ENCODE data around the gene PES1. TPM values are rescaled to one million over a fixed set of nuclear protein-coding genes. Genes with fewer than 3 reads are reported as not detected.
"Not testable (repeated sequence)": the region's sequence is repeated elsewhere in the genome, so short reads cannot be mapped to it uniquely, and the experiment has no call there.

The PES1 gene
- total RNA-seq, 1 donor from 2014 or later = 108 TPM

GRCh38 chr22:30635273-30636225, 43.8 kb upstream of the PES1 start, which contains the start of gene SLC35E4:
Gene SLC35E4, plus strand, starts transcription at chr22:30635781. Its CDS starts 670 bp downstream, at chr22:30636451.
- Histone ChIP-seq H3K36me3 (ENCODE audit: control insufficient read depth, insufficient read depth, low read length) (no peaks in the 10 kb centered on the region), H3K4me3 (ENCODE audit: low read depth, low read length) (peak within 1 kb of the TSS; percentile 49), H3K27me3 (ENCODE audit: control insufficient read depth, insufficient read depth, low read length) (no peaks in the 10 kb centered on the region)
- TF ChIP-seq CTCF (IDR thresholded peaks at IDR 0.05; ENCODE audit: insufficient read depth, low read length, severe bottlenecking) = peak; percentile 27
- DNase-seq (ENCODE audit: low read depth) = peak; percentile 68
- no peak for FAIRE-seq

GRCh38 chr22:30634471-30635233, 42.9 kb upstream of the PES1 start:
- H3K27me3 ChIP-seq (ENCODE audit: control insufficient read depth, insufficient read depth, low read length) = no peaks in the 10 kb centered on the region
- DNase-seq (ENCODE audit: low read depth) (peak; percentile 85), FAIRE-seq (no peak)
- H3K4me3 ChIP-seq (ENCODE audit: low read depth, low read length) = peak overlapping the region; percentile 49
- TF ChIP-seq CTCF (IDR thresholded peaks at IDR 0.05; ENCODE audit: insufficient read depth, low read length, severe bottlenecking) = peak; percentile 93
- H3K36me3 ChIP-seq (ENCODE audit: control insufficient read depth, insufficient read depth, low read length) = no peaks in the 10 kb centered on the region

GRCh38 chr22:30631469-30631868, 39.8 kb upstream of the PES1 start:
- not testable (repeated sequence) for H3K4me3 ChIP-seq (ENCODE audit: low read depth, low read length); FAIRE-seq; DNase-seq (ENCODE audit: low read depth); H3K27me3 ChIP-seq (ENCODE audit: control insufficient read depth, insufficient read depth, low read length); H3K36me3 ChIP-seq (ENCODE audit: control insufficient read depth, insufficient read depth, low read length)

GRCh38 chr22:30628491-30628890, 36.8 kb upstream of the PES1 start:
- TF ChIP-seq CTCF (IDR thresholded peaks at IDR 0.05; ENCODE audit: insufficient read depth, low read length, severe bottlenecking) = no peak
- H3K4me3 ChIP-seq (ENCODE audit: low read depth, low read length) = no peak overlapping the region
- H3K36me3 ChIP-seq (ENCODE audit: control insufficient read depth, insufficient read depth, low read length) = no peaks in the 10 kb centered on the region
- H3K27me3 ChIP-seq (ENCODE audit: control insufficient read depth, insufficient read depth, low read length) = no peaks in the 10 kb centered on the region
- DNase-seq (ENCODE audit: low read depth) (no peak), FAIRE-seq (no peak)

GRCh38 chr22:30627471-30627870, 35.8 kb upstream of the PES1 start:
- no peaks in the 10 kb centered on the region for H3K36me3 ChIP-seq (ENCODE audit: control insufficient read depth, insufficient read depth, low read length)
- H3K27me3 ChIP-seq (ENCODE audit: control insufficient read depth, insufficient read depth, low read length) = no peaks in the 10 kb centered on the region
- FAIRE-seq = no peak
- no peak overlapping the region for H3K4me3 ChIP-seq (ENCODE audit: low read depth, low read length)
- no peak for DNase-seq (ENCODE audit: low read depth)
- no peak for TF ChIP-seq CTCF (IDR thresholded peaks at IDR 0.05; ENCODE audit: insufficient read depth, low read length, severe bottlenecking)

- TF ChIP-seq CTCF (IDR thresholded peaks at IDR 0.05; ENCODE audit: insufficient read depth, low read length, severe bottlenecking) = no peak
- FAIRE-seq = no peak
- no peaks in the 10 kb centered on the region for H3K36me3 ChIP-seq (ENCODE audit: control insufficient read depth, insufficient read depth, low read length)
- DNase-seq (ENCODE audit: low read depth) = no peak
- H3K27me3 ChIP-seq (ENCODE audit: control insufficient read depth, insufficient read depth, low read length) = no peaks in the 10 kb centered on the region
- H3K4me3 ChIP-seq (ENCODE audit: low read depth, low read length) = no peak overlapping the region
Observed at GRCh38 chr22:30626413-30626812, 34.7 kb upstream of the PES1 start.

- H3K27me3 ChIP-seq (ENCODE audit: control insufficient read depth, insufficient read depth, low read length); H3K36me3 ChIP-seq (ENCODE audit: control insufficient read depth, insufficient read depth, low read length); FAIRE-seq; H3K4me3 ChIP-seq (ENCODE audit: low read depth, low read length); DNase-seq (ENCODE audit: low read depth): not testable (repeated sequence)
Observed at GRCh38 chr22:30619909-30620308, 28.2 kb upstream of the PES1 start.
